HEK293T (cell line): ENCODE measurements around the gene HSPBAP1.

Experiments
- CTCF ChIA-PET: fragments of 350-600 bp; formaldehyde crosslinking; extraction: SDS; loops from one replicate; lab custom pipeline; 2021; ENCODE audit warnings: antibody characterized with exemption, inconsistent platforms; lab: Yijun Ruan, JAX
- POLR2A ChIA-PET: fragments of 350-600 bp; formaldehyde crosslinking; extraction: SDS; loops from one replicate; lab custom pipeline; 2020; ENCODE audit warnings: antibody characterized with exemption, inconsistent platforms; lab: Yijun Ruan, JAX
- DNase-seq: peaks from one replicate; pipeline ENCODE4 v3.0.0; 2012; ENCODE audit warnings: mixed read lengths; ENCODE audit errors: extremely low spot score
- ARNT ChIP-seq: fragments of 450-650 bp; IDR thresholded peaks from 2 replicates; pipeline ENCODE4 v1.6.1; 2017; ENCODE audit warnings: mild to moderate bottlenecking
- BHLHE40 ChIP-seq: fragments of 450-650 bp; IDR thresholded peaks from 2 replicates; pipeline ENCODE4 v1.6.1; 2016; ENCODE audit warnings: mild to moderate bottlenecking, moderate library complexity, borderline replicate concordance
- CTBP1 ChIP-seq: fragments of 450-650 bp; IDR thresholded peaks from 2 replicates; pipeline ENCODE4 v1.6.1; 2016; ENCODE audit warnings: borderline replicate concordance
- ELF4 ChIP-seq: fragments of 450-650 bp; IDR thresholded peaks from 2 replicates; pipeline ENCODE4 v1.6.1; 2017; ENCODE audit warnings: antibody characterized with exemption
- FOXA1 ChIP-seq: fragments of 450-650 bp; IDR thresholded peaks from 2 replicates; pipeline ENCODE4 v1.6.1; 2016; ENCODE audit warnings: mild to moderate bottlenecking
- FOXK2 ChIP-seq: fragments of 450-650 bp; IDR thresholded peaks from 2 replicates; pipeline ENCODE4 v1.6.1; 2016; ENCODE audit warnings: mild to moderate bottlenecking
- FOXM1 ChIP-seq: fragments of 450-650 bp; IDR thresholded peaks from 2 replicates; pipeline ENCODE4 v1.6.1; 2017; ENCODE audit warnings: mild to moderate bottlenecking, borderline replicate concordance
- HDGF ChIP-seq: fragments of 450-650 bp; IDR thresholded peaks from 2 replicates; pipeline ENCODE4 v1.6.1; 2017; ENCODE audit warnings: antibody characterized with exemption, borderline replicate concordance
- L3MBTL2 ChIP-seq: fragments of 450-650 bp; conservative IDR thresholded peaks from 2 replicates; pipeline ENCODE4 v1.6.1; 2016; ENCODE audit warnings: mild to moderate bottlenecking
- LEF1 ChIP-seq: fragments of 450-650 bp; IDR thresholded peaks from 2 replicates; pipeline ENCODE4 v1.6.1; 2017; ENCODE audit warnings: mild to moderate bottlenecking, borderline replicate concordance
- NFRKB ChIP-seq: fragments of 450-650 bp; IDR thresholded peaks from 2 replicates; pipeline ENCODE4 v1.6.1; 2016; ENCODE audit warnings: mild to moderate bottlenecking, moderate library complexity
- PKNOX1 ChIP-seq: fragments of 450-650 bp; IDR thresholded peaks from 2 replicates; pipeline ENCODE4 v1.6.1; 2016
- SP1 ChIP-seq: fragments of 450-650 bp; IDR thresholded peaks from 2 replicates; pipeline ENCODE4 v1.6.1; 2017
- SUZ12 ChIP-seq: fragments of 450-650 bp; IDR thresholded peaks from 2 replicates; pipeline ENCODE4 v1.6.1; 2016; ENCODE audit warnings: mild to moderate bottlenecking
- TARDBP ChIP-seq: fragments of 450-650 bp; IDR thresholded peaks from 2 replicates; pipeline ENCODE4 v1.6.1; 2016
- ZNF384 ChIP-seq: fragments of 450-650 bp; IDR thresholded peaks from 2 replicates; pipeline ENCODE4 v1.6.1; 2016

Gene HSPBAP1

GRCh38 chr3:122810734-122811133, 17.1 kb upstream of the HSPBAP1 start:
- TF ChIP-seq TARDBP (no peak), SUZ12 (no peak), SP1 (no peak), FOXK2 (no peak), NFRKB (no peak)
- ChIA-PET POLR2A (interaction anchor here (0.9 kb wide), 1 partner anchor 13 kb away, joined by 4 read pairs; no protein-coding TSS in a partner anchor), CTCF (interaction anchor here (0.6 to 0.9 kb wide), 2 partner anchors 12 to 420 kb away, joined by 3 to 4 read pairs; no protein-coding TSS in a partner anchor)
- DNase-seq, result no peak

GRCh38 chr3:122803977-122804376, 10.3 kb upstream of the HSPBAP1 start:
- ChIA-PET CTCF (no interaction called here), POLR2A (no interaction called here)
- no peak for TF ChIP-seq FOXA1
- no peak for TF ChIP-seq LEF1
- no peak for TF ChIP-seq HDGF
- TF ChIP-seq FOXM1, result no peak
- TF ChIP-seq PKNOX1, result no peak
- TF ChIP-seq FOXK2, result no peak
- no peak for TF ChIP-seq NFRKB
- TF ChIP-seq CTBP1, result no peak
- no peak for DNase-seq

GRCh38 chr3:122802323-122802722, 8.7 kb upstream of the HSPBAP1 start:
- DNase-seq, result no peak
- TF ChIP-seq ARNT, result no peak
- TF ChIP-seq ELF4, result no peak
- no peak for TF ChIP-seq FOXM1
- CTCF ChIA-PET, result no interaction called here
- POLR2A ChIA-PET, result no interaction called here

- TF ChIP-seq TARDBP (no peak), ARNT (no peak), FOXA1 (no peak), HDGF (no peak), FOXM1 (no peak), SP1 (no peak), FOXK2 (no peak), ZNF384 (no peak), PKNOX1 (no peak), NFRKB (no peak), BHLHE40 (no peak), SUZ12 (no peak), LEF1 (no peak), CTBP1 (no peak), L3MBTL2 (no peak), ELF4 (no peak)
- DNase-seq, result no peak
- ChIA-PET POLR2A (no interaction called here), CTCF (no interaction called here)
Measured at GRCh38 chr3:122800706-122801237, 7.1 kb upstream of the HSPBAP1 start.

- TF ChIP-seq ARNT (no peak), TARDBP (no peak), HDGF (no peak), FOXM1 (no peak), SP1 (no peak), ELF4 (no peak), ZNF384 (no peak), PKNOX1 (no peak), CTBP1 (no peak), BHLHE40 (no peak), FOXK2 (no peak), NFRKB (no peak), L3MBTL2 (no peak), LEF1 (no peak), SUZ12 (no peak), FOXA1 (no peak)
- no peak for DNase-seq
- ChIA-PET POLR2A (no interaction called here), CTCF (no interaction called here)
Measured at GRCh38 chr3:122800031-122800430, 6.4 kb upstream of the HSPBAP1 start.

- POLR2A ChIA-PET, result no interaction called here
- TF ChIP-seq HDGF, result no peak
- TF ChIP-seq SP1, result no peak
- TF ChIP-seq ZNF384, result no peak
- TF ChIP-seq ELF4, result no peak
- TF ChIP-seq L3MBTL2, result no peak
- no peak for TF ChIP-seq CTBP1
- no peak for TF ChIP-seq FOXA1
- no peak for TF ChIP-seq BHLHE40
- TF ChIP-seq TARDBP, result no peak
- TF ChIP-seq FOXK2, result no peak
- no peak for TF ChIP-seq FOXM1
- TF ChIP-seq LEF1, result no peak
- TF ChIP-seq ARNT, result no peak
- no peak for TF ChIP-seq SUZ12
- no peak for TF ChIP-seq NFRKB
- TF ChIP-seq PKNOX1, result no peak
- CTCF ChIA-PET, result no interaction called here
- no peak for DNase-seq
Measured at GRCh38 chr3:122799322-122799721, 5.7 kb upstream of the HSPBAP1 start.
